ENCODE results near the gene ITPR3.

ITPR3 gene

GRCh38 chr6:33664506-33665057, 43.5 kb downstream of the ITPR3 start:
- H3K27ac ChIP-seq: no peak overlapping the region
- TF ChIP-seq CTCF (conservative IDR thresholded peaks at IDR 0.05): no peak
- no peak for TF ChIP-seq ZFX (IDR thresholded peaks at IDR 0.05)

- no peak overlapping the region for H3K27ac ChIP-seq
- TF ChIP-seq CTCF (conservative IDR thresholded peaks at IDR 0.05): no peak
- no peak for TF ChIP-seq ZFX (IDR thresholded peaks at IDR 0.05)
These were observed 44.8 kb downstream of the ITPR3 start for GRCh38 chr6:33665957-33666356.

- H3K27ac ChIP-seq: no peak overlapping the region
- TF ChIP-seq ZFX (IDR thresholded peaks at IDR 0.05) (no peak), CTCF (conservative IDR thresholded peaks at IDR 0.05) (no peak)
These were observed 46.0 kb downstream of the ITPR3 start for GRCh38 chr6:33667072-33667471.

- no peak overlapping the region for H3K27ac ChIP-seq
- TF ChIP-seq ZFX (IDR thresholded peaks at IDR 0.05) (no peak), CTCF (conservative IDR thresholded peaks at IDR 0.05) (no peak)
These were observed 46.7 kb downstream of the ITPR3 start for GRCh38 chr6:33667776-33668175.

GRCh38 chr6:33668328-33668727, 47.2 kb downstream of the ITPR3 start:
- no peak overlapping the region for H3K27ac ChIP-seq
- TF ChIP-seq CTCF (conservative IDR thresholded peaks at IDR 0.05) (no peak), ZFX (IDR thresholded peaks at IDR 0.05) (no peak)

- H3K27ac ChIP-seq: no peak overlapping the region
These were observed 47.8 kb downstream of the ITPR3 start for GRCh38 chr6:33668914-33669313.

More at GRCh38 chr6:33668914-33669313, 47.8 kb downstream of the ITPR3 start:
- TF ChIP-seq CTCF (conservative IDR thresholded peaks at IDR 0.05): no peak
- no peak for TF ChIP-seq ZFX (IDR thresholded peaks at IDR 0.05)

All from C4-2B (cell line).